H4 (cell line): ENCODE data around the gene SBF2. TPM values are rescaled to one million over a fixed set of nuclear protein-coding genes. Genes with fewer than 3 reads are reported as not detected.
"Not testable (repeated sequence)": the region's sequence is repeated elsewhere in the genome, so short reads cannot be mapped to it uniquely, and the experiment has no call there.

Experiments
- DNase-seq: peaks from one replicate; pipeline ENCODE4 v3.0.0-alpha.2; 2015; ENCODE audit warnings: low spot score
- total RNA-seq: library from RNA; depleted of rRNA; stranded (reverse); fragments of >200 nt; shearing (Covaris generic); gene quantifications from 2 replicates; pipeline ENCODE4 v1.2.3, GENCODE V29; 2014

SBF2 gene
- total RNA-seq, 1 experiment from 2014 or later, result 27.0 TPM

DNA sequence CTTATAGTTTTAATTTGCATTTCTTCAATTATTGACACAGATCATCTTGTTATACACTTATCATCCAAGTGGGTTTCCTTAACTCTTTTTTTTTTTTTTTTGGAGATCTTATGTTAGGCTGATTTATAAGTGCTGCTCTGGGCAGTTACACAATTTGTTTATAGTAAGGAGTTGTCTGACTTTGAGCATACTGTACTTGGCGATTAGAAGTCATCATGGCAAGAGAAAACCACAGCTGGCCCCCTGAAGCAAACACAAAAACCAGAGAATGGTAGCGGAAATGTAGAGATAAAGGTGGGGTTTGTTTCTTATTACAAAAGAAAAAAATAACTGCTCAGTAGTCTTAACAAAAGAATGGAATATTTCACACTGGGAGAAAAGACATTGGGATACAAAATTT is 337.5 kb downstream of the SBF2 start:
- peak; percentile 23 for DNase-seq

DNA sequence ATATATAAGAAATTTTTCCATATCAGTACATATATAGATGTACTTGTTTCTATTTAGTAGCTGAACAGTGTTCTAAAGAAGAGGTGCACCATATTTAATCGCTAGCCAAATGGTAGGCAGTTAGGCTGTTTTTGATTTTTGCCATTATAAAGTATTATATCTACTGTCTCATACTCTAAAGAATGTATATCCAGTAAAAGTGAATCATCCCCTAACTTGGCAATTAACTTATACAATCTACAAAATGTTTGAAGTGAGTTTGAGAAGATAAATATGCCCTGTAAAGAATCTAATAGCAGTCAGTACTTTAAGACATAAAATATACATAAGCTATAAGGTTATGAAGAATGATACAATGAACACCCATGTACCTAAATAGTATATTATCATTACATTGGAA is 338.6 kb downstream of the SBF2 start:
- DNase-seq, result no peak

DNA sequence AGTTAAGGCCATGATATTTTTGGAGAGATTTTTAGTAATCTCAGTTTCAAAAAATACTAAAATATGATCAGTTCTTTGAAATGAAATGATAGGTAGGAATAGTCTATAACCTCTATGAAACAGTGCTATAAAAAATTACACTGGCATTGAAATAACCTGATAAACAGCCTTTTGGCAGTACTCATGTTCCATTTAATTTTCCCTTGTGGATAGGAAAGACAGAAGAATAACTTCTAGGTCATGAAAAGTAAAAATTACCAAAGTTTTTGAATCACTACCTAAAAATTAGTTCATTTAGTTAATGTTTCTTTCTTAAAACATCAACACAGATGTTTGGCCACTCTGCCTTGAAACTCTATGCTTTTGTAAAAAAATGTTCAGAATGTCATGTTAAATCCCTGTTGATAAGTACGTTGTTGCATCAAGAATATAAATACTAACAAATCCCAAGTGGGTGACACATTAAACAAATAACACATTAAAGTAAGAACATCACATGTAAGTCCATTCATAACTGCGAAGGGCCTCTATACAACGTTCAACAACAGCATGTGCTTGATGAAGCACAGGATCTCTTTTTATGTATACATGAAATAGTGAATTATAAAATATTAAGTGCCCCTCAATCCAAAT is 339.9 kb downstream of the SBF2 start:
- no peak for DNase-seq

- DNase-seq, result no peak
Observed at GRCh38 chr11:9952511-9953196, 341.4 kb downstream of the SBF2 start.

- DNase-seq, result no peak
Observed at GRCh38 chr11:9951807-9952206, 342.2 kb downstream of the SBF2 start.

GRCh38 chr11:9950462-9950861 is 343.6 kb downstream of the SBF2 start:
- no peak for DNase-seq

- DNase-seq, result no peak
Observed at GRCh38 chr11:9947231-9947864, 346.7 kb downstream of the SBF2 start.

DNA sequence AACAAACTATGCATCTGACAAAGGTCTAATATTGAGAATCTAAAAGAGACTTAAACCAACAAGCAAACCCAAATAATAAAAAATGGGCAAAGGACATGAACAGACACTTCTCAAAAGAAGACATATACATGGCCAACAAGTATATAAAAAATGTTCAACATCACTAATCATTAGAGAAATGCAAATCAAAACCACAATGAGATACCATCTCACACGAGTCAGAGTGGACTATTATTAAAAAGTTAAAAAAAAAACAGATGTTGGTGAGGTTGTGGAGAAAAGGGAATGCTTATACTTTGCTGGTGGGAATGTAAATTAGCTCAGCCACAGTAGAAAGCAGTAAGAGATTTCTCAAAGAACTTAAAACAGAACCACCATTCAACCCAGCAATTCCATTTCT is 348.3 kb downstream of the SBF2 start:
- not testable (repeated sequence) for DNase-seq

DNA sequence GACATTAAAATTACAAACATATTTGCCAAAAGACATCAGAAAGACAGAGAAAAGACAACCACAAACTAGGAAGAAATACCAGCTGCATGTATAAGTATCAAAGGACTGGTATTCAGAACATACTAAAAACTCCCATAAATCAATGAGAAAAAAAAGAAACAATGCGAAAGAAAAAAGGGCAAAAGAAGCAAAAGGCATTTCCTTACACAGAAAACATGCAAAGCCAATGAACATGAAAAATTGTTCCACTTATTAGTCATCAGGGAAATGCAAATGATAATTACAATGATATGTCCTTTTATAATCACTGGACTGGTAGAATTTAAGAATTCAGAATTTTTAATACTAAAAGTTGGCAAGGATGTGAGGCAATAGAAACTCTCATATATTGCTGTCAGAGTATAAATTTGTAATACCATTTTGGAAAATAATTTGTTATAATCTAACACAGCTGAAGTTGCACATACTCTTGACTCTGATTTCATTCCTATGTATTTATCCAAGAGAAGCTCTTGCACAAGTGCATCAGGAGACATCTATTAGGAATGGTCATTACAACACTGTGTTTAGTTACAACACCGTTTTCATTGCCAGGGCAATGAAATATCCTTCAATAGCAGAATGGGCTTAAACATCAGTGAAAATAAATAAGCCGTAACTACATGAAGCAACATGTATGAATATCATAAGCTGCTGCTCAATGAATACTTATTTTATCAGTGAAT is 350.5 kb downstream of the SBF2 start:
- DNase-seq, result no peak

DNA sequence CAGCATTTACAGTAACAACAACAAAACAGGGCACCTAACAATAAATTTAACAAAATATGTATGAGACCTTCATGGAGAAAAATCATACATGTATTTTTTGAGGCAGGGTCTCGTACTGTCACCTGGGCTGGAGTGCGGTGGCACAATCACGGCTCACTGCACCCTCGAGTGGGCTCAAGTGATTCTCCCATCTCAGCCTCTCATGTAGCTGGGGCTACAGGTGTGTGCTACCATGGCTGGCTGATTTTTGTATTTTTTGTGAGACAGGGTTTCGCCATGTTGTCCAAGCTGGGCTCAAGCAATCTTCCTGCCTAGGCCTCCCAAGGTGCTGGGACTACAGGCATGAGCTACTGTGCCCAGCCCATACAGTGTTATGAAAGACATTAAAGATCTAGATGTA is 352.0 kb downstream of the SBF2 start:
- DNase-seq, result no peak

DNA sequence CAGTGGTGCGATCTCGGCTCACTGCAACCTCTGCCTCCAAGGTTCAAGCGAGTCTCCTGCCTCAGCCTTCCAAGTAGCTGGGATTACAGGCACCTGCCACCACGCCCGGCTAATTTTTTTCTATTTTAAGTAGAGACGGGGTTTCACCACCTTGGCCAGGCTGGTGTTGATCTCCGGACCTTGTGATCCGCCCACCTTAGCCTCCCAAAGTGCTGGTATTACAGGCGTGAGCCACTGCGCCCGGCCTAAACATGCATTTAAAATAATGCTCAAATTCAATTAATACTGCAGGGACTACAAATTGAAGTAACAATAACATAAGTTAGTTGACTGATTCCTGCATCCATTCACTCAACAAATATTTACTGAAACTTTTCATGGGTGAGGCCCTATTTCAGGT is 354.9 kb downstream of the SBF2 start:
- not testable (repeated sequence) for DNase-seq

- no peak for DNase-seq
Observed at GRCh38 chr11:9936754-9937153, 357.3 kb downstream of the SBF2 start.

GRCh38 chr11:9932843-9933242 is 361.2 kb downstream of the SBF2 start:
- not testable (repeated sequence) for DNase-seq

DNA sequence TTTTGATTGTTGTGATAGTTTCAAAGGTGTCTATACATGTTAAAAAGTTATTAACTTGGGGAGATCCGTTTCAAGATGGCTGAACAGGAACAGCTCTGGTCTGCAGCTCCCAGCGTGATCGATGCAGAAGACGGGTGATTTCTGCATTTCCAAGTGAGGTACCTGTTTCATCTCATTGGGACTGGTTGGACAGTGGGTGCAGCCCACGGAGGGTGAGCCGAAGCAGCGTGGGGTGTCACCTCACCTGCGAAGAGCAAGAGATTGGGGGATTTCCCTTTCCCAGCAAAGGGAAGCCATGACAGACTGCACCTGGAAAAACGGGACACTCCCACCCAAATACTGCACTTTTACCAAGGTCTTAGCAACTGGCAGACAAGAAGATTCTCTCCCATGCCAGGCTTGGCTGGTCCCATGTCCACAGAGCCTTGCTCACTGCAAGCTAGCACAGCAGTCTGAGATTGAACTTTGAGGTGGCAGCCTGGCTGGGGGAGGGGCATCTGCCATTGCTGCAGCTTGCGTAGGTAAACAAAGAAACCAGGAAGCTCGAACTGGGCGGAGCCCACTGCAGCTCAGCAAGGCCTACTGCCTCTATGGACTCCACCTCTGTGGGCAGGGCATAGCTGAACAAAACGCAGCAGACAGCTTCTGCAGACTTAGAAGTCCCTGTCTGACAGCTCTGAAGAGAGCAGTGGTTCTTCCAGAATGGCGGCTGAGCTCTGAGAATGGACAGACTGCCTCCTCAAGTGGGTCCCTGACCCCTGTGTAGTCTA is 363.3 kb downstream of the SBF2 start:
- not testable (repeated sequence) for DNase-seq

DNA sequence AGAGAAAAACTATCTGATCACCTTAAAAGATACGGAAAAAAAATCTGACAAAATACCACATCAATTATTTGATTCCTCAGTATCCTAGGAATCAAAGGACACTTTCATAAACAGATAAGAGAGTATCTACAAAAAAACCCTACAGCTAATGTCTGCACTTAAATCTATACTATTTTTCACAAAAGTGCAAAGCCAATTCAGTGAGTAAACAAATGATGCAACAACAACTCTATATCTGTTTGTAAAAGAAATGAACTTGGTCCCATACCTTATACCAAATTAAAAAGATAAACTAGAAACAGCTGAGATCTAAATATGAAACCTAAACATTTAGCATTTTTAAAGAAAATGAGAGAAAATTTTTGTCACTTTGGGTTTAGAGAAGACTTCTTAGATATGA is 366.3 kb downstream of the SBF2 start:
- no peak for DNase-seq

DNA sequence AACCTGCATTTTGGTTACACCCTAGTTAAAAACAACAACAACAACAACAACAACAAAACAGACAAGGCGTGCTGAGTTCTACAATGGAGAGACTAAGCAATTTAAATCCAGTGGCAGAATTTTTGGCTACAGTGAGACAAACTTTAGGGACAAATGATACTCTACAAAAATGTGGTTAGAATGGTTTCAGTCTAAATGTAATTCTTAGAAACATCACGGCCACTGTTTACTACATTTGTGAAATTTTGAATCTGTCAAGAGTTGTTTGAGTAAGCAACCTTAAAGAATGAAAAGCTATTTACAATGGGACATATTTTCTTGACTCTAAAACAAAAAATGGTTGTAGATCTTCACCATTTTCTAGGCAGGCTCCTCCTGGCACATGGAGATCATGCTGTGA is 370.7 kb downstream of the SBF2 start:
- no peak for DNase-seq

- DNase-seq, result no peak
Observed at GRCh38 chr11:9922806-9923205, 371.2 kb downstream of the SBF2 start.

DNA sequence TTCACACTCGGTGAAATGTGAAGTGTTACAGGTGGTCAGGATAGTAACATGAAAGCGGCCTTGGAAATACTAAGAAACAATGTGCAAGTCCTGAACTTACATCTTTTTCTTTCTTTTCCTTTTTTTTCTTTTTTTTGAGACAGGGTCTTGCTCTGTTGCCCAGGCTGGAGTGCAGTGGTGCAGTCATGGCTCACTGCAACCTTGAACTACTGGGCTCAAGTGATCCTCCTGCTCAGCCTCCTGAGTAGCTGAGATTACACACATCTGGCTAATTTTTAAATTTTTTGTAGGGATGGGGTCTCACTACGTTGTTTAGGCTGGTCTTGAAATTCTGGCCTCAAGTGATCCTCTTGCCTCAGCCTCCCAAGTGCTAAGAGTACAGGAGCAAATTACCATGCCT is 377.5 kb downstream of the SBF2 start:
- DNase-seq, result no peak

DNA sequence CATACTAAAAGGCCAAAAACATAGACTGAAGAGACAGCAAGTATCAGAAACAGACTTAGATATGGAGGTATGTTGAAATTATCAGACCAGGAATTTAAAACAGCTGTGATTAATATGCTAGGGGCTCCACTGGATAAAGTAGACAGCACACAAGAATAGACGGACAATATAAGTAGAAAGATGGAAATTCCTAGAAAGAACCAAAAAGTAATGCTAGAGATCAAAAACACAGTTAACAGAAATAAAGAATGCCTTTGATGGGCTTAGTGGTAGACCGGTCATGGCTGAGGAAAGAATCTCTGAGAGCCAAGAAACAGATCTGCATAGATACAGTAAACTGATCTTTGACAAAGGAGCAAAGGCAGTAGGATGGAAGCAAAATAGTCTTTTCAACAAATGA is 380.0 kb downstream of the SBF2 start:
- no peak for DNase-seq

- DNase-seq, result peak; percentile 87
Observed at GRCh38 chr11:9905960-9906791, 387.8 kb downstream of the SBF2 start.

DNA sequence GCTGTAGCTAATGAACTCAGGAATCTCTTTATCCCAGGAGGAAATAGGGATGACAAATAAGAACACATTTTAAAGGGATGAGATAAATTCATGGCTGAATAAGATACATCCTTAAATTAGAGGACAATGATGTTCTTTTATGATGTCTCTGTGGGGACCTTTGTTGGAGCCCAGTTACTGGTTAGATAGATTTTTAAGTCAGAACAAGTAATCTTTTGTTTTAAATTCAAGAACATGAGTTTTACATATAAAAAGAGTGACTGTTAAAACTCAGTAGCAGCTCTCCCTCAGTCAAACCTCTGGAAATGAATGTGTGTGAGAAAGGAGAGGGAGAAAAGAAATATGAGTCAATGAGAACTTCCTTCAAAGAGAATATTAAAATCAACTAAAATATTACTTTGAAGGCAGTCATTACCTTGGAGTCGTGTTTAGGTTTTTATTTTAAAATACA is 388.5 kb downstream of the SBF2 start:
- DNase-seq, result no peak
